ENCODE measurements around the gene NTF3.

The NTF3 gene

DNA sequence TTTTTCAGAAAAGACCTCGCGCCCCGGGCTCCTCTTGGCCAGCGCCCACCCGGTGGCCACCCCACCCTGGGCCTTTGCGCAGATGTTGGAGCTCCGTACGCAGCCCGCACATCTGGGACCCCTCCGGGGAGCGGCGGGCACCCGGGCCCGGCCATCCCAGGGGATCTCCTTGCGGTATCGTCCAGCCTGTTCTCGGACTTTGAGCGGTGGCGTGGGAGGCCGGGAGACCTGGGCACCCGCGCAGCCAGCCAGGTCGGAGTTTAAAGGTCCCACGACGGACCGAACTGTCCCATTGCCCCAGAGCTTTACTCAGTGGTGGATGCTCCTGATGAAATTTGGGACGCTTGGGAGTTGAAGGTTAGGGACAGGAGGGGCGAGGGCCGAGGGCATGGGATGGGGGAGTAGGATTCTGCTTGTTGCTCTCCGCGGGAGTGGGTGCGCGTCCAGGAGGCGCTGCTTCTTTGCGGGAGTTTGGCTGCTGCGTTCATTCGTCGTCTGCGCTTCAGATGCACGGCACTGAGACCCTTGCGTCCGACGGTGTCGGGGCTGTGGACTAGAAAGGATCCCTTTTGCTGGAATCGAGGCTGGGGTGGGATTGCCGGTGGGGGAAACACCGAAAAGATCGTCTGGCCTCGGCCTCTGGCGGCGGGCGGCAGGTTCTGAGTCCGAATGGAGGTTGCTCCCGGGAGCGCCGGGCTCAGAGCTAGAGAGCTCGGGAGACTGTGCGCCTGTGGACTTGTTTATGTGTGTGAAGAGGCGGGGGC lies 1.4 kb downstream of the NTF3 start:
- no peak for DNase-seq

DNA sequence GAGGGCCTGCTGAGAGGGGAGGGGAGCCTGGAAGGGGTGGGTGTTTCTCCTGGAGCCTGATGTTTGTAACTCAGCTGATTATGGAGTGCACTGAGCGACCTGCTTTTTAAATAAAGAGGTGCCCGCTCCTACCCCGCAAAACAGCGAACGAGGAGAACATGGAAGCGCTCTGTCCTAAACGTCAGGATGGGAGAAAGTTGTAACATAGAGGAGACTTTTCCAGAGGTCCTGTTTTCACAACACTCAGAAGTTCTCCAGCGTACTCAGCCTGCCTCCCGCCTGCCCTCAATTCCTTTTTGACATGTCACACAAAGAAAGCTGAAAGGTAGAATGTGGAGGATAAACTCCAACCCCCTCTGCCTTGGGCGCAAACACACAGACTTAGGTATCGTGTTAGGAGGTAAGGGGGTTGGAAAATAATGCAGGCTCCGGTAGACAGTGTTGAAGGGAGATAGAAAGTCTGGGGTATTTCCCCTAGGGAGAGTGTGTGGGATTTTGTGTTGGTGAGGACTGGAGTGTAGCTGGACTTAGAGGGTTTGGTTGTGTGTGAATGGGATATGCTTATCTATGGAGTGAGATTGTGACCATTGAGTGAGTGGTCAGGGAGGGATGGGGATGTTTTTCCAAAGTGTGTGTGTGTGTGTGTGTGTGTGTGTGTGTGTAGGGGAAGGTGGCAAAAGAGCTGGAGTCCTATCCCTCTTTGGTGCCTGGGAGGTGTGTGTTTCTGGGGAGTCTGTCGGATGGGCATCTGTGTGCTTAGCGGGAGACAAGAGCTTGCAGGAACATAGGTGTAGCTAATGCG lies 2.1 kb downstream of the NTF3 start:
- no peak for DNase-seq

DNA sequence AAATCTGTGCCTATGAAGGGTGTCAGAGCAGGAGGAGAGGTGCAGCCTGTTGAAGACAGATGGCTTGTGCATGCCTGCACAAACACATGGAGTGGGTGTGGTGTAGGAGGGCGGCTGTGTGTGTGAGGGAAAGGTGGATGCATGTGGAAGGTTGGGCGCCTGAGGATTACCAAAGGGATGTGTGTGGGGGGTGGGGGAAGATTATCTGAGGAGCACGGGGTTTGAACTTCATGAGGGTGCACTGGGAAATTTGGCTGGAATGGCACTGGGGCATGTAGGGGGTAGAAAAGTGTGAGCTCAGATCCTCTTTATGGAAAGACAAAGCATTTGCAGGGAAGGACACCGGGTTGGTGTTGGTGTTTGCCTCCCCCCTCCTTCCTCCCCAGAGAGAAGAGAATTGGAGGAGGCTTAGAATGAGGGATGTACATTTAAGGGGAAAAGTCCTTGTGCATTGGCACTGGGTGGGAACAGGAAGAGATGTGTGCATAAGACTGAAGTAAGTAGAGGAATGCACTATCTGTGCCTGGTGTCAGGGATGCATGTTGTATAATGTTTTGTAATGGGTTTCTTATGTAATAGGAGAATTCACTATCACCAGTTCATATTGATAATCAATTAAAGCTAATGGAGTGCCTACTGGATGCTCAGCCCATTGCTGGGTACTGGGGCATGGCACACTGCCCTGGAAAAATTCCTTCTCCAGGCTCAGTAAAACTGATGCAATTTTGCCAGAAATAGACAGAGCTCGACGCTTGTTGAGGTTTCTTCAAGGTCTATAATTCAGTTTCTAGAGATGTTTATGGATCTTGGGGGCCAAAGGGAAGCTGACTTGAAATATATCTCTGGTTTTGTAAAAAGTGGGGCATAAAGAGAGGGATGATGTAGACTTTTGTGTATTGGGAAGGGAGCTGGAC lies 3.0 kb downstream of the NTF3 start:
- DNase-seq, result no peak

DNA sequence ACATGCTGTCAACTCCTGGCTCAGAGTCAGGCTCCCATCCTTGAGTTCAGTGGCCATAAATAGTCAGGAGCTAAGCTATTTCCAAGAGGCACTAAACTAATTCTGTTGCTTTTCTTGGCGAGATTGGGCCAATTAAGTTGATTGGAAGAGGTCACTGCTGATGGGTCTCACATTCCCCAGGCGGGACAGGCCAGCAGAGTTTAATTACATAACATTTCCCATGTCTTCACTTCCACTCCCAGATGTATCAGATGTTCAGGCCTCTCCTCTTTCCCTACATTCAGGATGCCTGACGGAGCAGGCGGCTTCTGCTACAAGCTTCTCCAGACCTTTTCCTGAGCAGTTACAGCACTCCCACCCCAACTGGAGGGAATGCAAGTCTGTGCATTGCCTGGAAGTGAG lies 5.3 kb downstream of the NTF3 start:
- DNase-seq, result no peak

DNA sequence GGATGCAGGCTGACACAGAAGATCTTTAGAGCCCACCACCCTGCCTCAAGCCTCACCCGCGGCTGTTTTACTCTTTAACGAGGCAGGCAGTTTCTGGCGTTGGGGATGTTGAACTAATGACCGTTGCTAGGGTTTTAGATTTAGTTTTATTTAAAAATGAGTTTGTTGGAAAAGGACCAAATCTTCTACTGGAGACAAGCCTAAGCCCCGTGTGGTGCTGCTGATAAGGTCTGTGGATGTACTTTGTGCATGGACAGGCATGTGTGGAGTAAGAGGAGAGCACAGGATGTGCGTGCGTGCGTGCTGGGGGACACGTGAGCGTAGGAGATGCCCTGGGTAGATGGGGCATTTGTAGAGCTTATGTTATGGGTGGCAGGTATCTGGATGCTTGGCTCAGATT lies 5.7 kb downstream of the NTF3 start:
- DNase-seq, result no peak

DNA sequence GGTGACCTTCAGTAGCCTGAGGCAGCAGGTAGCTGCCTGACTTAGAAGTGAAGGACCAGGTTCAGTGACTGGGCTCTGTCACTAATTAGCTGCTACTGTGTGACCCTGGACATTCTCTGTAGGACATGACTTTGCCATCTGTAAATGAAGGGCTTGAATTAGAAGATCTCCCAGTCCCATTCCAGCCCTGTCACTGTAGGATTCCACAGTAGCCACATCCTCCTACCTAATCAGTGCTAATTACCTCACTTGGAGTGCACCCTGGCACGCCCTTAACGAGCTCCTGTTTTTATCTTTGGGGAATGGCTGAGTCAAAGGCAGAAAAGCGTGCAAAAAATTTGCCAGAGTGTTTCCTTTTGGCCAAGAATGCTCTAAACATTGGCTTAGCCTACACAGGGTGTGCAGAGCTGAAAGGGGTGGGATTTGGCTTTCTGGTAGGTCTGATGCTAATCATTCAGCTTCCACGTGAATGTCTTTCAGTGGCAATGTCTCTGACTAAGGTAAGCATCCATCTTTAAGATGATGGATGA lies 6.8 kb downstream of the NTF3 start:
- no peak for DNase-seq

DNA sequence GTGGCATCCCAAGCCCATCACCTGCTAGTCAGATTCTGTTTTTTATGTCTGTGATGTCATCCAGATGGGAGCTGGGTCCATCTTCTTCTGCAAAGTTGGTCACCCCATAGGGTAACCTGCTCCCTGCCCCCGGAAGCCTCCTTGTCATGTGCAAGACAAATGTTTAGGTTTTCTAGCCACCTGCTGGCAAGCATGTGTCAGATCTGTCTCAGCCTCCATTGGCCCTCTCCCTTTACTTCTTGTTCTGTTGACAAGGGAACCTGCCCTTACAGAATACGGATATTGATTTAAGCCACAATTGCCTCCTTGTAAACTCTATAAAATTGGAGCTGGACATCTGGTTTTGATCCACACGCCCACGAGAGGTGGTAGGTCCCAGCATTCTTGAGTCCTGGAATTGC lies 7.5 kb downstream of the NTF3 start:
- no peak for DNase-seq

DNA sequence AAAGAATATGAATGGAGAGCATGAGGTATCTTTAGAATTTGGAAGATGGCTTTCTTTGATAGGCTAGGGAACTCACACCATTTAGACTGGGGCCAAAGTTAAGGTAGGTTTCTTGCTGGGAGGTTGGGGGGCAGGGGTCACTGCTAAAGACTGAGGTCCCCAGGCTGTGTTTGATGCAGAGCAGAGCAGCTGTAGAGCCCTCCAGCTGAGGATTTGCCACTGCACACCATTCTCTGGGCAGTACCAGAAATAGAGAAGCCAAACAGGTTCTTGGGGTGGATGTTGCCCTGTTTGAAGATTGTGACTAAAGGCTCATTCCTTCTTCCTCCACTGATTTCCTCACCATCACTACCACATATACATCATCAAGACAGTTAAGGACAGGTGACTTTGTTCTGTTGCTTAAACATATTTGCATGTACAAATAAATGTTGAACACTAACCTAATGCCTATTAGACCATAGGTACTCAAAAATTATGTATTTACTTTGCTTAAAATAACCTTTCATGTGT lies 7.9 kb downstream of the NTF3 start:
- DNase-seq, result no peak

DNA sequence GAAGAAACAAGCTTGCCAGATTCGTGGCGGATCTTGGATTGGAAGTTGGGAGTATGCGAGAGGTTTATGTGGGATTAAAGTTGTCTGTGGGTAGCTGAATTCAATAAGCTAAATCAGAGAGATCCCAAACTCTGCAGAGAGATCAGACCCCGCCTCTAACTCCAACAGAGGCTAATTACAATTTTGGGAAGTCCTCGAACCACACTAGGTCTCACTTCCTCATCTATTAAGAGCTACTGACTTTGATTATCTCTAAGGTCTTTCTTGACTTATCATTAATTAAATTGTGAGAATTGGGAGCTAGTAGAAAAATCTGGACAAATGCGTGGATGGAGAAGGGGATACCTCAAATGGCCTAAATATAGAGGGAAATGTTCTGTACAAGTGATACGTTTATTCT lies 9.1 kb downstream of the NTF3 start:
- no peak for DNase-seq

DNA sequence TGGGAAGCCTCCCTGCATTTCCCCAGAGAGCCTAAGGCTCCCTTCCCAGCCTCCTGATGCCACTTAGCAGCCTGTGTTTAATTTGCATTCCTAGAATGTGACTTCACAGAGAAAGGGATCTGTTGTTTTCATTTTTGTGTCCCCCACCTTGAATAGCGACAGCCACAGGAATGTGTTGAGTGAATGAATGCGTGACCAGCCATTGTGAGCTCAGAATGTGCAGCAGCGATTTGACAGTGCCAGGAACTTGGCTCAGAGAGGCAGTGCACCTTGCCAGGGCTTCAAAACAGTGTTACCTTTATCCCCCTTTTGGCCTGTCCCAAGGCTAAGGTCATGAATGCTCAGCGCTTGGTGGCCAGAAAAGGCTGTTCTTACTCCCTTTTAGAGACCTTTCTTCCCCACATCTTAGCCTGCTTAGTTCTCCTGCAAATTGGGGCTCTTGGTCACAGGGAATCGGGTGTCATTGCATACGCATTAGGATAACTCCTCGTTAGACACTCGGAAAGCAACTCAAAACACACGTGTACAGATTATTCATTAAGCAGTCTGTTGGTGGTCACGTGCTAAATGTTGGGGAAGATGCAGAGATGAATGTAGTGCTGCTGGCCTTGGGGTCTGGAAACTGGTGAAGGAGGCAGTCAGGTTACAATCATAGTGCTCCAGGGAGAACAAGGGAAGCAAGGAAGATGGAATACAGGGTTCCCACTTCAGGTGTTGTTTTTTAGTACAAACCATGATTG lies 9.8 kb downstream of the NTF3 start:
- no peak for DNase-seq

DNA sequence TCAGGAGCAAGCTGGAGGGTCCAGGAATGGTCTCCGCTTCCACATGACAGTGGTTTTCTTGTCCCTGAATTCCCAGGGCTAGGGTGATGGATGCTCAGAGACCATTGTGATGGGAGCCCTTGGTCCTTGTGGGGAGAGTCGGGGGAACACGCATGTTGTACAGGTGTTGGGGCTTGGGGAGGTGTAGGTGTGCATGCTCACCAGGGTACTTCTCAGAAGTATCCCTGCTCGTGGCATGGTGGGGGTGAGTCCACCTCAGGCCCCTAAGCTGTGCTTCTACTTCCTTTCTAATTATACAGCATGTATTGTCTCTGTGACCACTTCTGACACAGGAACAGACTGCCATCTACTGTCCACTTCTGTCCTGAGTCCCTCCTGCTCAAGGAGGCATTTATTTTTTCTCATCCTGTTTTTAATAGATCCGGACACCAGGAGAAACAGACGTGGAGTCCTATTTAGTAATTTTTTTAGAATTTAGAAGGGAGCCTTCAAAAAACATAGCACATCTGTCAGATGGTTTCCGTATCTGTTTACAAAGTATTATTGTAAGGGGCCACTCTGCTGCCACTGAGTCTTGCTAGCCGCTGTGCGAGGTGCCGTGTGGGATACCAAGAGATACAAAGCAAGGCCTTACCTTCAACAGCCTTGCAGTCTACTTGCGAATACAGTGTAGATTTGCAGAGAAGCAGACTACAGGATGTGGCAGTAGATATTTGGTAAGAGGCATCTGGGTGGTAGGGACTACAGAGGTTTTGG lies 10.5 kb downstream of the NTF3 start:
- no peak for DNase-seq

DNA sequence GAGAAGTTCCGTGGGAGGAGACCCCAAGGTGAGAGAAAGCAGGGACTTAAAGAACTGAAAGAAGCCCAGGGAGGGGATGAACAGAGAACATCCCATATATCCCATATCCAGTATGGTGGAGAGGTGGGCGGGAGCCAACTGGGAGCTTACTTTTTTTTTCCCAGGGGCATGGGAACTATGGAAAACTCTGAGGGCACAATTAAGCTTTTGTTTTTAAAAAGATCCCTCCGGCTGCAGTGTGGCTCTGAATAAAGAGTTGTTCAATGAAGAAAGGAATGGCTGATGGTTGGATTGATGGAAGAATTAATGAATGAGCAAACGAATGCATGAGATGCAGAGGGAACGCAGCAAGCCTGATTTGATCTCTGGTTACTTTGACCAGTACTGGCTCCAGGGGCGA lies 12.6 kb downstream of the NTF3 start:
- no peak for DNase-seq

DNA sequence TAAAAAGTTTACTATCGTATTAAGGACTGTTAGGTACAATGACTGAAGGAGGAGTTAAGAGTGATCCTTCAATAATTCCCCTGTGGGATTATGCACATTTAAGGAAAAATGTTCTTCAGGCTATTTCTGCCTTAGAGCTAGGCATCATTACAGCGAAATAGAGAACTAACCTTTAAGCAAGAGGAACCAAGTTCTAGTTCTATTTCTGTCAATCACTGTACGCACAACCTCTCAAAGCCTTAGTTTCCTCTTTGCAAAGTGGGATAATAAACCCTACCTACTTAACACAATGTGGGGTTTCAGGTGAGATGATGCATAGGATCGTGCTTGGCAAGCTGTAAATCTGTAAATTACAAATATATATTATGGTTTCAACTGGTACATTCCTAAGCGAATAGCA lies 15.4 kb downstream of the NTF3 start:
- DNase-seq, result no peak

DNA sequence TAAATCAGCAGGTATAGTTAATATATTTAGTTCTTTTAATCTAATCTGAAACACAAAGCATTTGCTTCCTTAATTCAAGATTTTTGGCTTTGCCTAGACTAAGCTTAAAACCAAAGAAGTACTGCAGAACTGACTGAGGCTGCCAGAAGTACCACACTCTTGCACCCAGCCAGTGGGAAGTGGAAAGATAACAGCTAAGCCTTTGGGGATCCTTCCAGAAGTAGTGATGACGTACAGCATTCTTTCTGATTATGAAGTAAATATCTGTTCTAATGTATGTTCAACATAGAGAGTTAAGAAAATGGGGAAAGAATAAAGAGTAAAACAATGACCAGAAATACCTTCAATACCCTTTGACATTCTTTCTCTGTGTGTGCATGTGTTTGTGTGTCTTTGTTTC lies 19.3 kb downstream of the NTF3 start:
- no peak for DNase-seq

DNA sequence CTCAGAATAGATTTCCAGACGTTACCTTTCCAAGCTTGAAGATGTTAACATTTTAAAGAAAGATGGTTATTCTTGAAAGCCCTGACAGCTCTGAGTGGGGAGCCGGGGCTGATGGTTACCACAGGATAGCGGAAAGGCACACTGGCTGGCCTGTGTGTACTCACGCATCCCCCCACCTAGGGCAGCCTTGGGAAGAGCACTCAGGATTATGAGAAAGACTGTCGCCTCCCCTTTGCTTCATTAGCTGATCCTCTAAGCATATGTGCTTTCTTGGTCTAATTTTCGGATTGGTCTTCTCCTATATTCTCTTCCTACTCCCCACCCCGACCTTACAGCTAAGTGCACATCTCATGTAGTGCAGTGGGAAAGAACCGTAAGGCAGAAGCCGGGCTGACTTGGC lies 20.7 kb downstream of the NTF3 start:
- DNase-seq, result no peak

DNA sequence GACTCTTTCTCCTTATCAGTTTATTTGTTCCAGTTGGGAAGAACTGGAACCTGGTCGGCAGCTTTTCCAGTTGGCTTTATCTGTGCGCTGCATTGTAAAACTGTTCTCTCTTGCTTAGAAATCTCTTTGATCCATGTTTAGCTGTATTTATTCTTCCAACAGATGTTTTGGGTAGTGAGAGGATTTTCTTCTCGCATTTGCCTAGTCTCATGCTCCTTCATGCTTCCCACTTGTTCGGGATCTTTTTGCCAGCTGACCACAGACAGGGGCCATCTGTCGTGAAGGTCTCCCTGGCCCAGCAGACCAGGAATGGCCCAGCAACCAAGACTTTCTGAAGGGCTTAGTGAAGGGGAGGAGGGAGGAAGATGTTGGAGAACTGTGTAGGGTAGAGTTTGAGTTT lies 21.6 kb downstream of the NTF3 start:
- no peak for DNase-seq

DNA sequence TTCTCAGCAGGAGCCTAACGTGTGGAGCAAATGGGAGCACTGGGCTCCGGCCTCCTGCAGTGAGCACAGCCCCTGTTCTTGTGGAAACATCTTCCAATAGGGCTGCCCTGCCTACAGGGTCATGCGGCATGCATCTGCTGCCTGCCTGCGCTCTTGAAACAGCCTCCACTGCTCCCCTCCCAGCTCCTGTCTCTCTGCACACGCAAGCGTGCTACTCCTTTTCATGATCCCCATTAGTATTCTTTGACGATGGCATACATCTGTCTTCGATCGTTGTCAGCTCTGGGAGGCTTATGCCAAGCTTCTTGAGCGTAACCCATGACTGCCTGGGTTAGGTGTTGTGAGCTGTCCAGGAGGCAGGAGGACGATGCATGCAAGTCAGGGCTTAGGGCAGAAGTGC lies 23.1 kb downstream of the NTF3 start:
- DNase-seq, result no peak

DNA sequence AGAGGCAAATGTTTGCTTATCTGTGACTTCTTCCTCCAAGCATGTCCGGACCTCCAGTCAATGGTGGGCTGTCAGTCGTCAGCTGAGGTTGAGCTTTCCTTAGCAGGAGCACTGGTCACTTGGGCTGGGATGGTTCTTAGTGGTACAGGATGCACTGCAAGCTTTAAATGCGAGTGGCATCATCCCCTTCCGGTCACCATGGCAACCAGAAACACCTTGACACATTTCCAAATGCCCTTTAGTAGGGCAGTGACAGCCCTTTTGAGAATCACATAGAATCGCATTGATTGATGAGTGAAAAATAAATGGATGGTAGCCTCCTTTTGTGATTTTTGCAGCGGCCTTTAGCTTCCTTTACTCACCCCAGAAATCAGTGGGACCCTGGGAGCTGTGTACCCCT lies 24.1 kb downstream of the NTF3 start:
- no peak for DNase-seq

DNA sequence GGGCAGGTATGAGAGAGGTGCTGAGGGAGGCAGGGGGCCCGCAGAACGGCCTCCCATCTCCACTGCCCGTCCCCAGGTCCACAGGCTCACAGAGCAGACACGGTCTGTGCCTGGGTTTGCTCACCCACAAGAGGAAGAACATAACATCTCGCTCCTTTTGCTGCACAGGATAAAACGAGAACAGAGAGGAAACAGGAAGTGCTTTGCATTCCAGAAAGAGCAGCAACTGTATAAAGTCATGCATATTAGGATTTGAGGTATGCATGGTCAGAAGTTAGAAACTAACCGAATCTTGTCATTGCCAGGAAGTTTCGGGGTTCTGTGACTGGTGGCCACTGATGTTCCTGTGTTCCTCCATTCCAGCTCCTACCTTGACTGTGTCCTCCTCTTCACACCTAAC lies 25.0 kb downstream of the NTF3 start:
- no peak for DNase-seq

DNA sequence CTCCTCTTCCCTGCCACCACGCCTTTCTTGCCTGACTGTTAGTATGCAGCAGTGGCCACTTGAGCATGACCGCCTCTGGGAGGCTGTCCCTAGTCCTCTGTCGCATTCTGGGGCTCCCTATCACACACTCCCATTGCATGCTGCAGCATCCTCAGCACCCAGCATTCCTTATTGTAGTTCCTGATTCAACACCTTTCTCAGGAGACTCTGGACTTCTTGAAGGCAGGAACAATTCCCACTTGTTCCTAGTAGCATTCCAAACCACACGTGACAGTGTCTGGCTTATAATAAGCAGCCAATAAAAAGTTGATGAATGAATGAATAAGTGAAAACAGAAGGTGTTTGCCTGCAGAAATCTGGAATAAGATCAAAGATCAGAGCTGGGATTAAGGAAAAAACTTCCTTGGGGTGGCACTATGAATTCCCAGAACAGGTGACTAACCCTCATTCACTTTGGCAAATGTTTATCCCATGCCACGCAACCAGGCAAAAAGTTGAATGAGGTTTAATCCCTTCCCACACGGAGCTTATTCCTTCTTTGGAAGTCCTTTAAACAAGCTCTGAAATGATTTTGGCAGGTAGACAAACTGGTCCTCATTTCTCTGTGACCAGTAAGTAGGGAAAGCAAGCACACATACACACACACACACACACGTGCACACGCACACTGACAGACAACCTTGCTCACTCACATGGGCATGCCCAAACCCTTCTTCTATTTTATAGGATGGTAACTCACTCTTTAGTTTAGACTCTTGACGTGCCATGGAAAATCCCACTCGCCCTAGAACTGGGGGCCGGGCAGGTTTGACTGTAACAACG lies 26.5 kb downstream of the NTF3 start:
- DNase-seq, result no peak
